Fibroblast of upper back skin (primary cell): Measurements from ENCODE around the gene NRL.
A peak's percentile ranks its signal among the peaks of the same experiment; 100 is the strongest.
"Not testable (repeated sequence)": the region's sequence is repeated elsewhere in the genome, so short reads cannot be mapped to it uniquely, and the experiment has no call there.

Experiments used
- DNase-seq: peaks from one replicate; pipeline ENCODE4 v3.0.0-alpha.2; 2013

NRL gene

DNA sequence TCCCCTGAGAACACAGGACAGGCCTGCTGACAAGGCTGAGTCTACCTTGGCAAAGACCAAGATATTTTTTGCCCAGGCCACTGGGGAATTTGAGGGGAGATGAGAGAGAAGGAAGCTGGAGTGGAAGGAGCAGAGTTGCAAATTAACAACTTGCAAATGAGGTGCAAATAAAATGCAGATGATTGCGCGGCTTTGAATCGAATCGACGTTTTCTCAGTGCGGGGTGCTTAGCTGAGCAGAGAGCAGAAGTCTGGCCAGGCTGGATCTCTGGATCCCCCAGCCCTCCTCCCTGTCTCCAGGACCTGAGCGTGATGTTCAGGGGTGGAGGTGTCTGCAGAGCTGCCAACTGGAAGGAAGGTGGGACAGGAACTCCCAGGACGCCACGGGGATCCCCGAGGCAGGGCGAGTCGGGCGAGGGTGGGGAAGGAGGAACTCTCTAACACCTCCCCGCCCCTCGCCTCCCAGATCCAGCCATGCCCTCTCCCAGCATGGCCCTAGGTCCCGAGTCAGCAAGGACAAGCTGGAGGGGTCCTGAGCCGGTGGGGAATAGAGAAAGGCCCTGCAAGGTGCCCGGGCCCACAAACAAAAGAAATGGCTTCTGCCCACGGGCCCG lies 63.5 kb downstream of the NRL start:
- DNase-seq, result no peak

DNA sequence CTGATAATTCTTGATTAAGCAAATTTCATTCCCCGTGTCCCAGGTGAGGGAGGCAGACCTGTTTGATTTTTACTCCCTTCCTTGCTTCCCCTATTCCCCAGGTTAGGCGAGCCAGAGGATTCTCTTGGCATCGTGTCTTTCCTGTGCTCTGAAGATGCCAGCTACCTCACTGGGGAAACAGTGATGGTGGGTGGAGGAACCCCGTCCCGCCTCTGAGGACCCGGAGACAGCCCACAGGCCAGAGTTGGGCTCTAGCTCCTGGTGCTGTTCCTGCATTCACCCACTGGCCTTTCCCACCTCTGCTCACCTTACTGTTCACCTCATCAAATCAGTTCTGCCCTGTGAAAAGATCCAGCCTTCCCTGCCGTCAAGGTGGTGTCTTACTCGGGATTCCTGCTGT lies 64.0 kb downstream of the NRL start:
- DNase-seq, result not testable (repeated sequence)

GRCh38 chr14:24049002-24049401 lies 65.7 kb downstream of the NRL start:
- not testable (repeated sequence) for DNase-seq

GRCh38 chr14:24042746-24043145 lies 72.0 kb downstream of the NRL start:
- no peak for DNase-seq

DNA sequence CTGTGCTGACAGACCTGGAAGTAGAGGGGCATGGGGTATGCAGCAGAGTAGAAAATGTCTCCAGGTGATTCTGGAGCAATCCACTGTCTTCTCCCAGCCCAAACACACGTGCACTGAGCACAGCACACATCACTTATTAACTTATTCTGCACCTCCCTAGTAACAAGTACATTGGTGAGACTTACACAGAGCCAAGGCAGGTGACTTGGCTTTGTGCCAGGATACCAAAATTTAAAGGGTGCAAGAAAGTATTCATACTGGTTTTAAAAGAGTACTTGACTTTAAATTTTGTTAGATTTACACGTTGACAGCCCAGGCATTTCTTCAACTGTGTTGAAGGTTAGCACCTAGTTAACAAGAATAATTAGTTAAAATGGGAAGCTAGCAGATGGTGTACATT lies 74.1 kb downstream of the NRL start:
- DNase-seq, result no peak

DNA sequence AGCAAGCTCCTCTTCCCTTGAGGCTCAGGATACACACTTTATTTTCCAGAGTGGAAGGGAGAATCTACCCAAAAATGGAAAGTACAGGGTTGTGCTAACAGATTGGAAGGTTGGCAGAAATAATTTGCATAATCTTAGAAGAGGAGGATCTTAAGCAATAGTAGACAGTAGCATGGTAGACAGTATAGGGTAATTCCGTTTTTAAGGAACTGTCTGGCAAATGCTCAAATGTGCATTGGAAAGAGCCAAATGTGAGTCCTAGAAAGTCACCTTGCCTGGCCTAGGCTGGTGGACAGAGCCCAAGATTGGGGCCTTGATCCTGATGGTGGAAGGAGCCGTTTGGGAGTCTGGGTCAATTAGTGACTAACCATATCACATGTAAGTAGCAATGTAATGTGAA lies 76.1 kb downstream of the NRL start:
- DNase-seq, result no peak

DNA sequence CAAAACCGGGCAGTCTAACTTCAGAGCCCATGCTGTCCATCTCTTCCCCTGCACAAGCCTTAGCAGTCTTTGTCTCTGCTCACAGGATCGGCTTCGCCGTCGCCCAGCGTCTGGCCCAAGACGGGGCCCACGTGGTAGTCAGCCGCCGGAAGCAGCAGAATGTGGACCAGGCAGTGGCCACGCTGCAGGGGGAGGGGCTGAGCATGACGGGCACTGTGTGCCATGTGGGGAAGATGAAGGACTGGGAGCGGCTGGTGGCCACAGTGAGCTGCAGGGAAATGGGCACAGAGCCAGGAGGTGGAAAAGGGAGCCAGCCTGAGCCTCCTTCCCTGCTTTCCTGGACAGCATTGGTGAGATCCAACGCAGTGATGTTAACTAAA lies 77.1 kb downstream of the NRL start:
- no peak for DNase-seq

GRCh38 chr14:24036963-24037657 lies 77.6 kb downstream of the NRL start:
- not testable (repeated sequence) for DNase-seq

GRCh38 chr14:24036169-24036962 lies 78.4 kb downstream of the NRL start:
- DNase-seq, result peak; percentile 64

DNA sequence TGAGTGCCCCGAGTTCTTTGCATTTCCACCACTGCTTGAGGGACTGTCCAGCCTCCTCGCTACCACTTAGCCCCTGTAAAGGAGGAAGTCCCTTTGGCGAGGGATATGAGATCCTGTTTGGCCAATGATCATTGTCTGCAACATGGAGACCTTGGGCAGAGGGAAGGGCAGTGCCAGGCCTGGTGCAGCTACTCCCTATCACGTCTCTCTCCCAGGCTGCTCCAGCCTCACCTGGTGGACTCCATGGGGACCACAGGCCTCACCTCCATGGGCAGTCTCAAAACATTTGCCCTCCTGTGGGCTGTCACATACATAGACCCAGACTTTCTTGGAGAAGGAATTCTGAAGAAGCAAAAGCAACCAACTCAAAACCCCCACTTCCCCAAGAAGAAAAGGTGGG lies 79.0 kb downstream of the NRL start:
- not testable (repeated sequence) for DNase-seq

DNA sequence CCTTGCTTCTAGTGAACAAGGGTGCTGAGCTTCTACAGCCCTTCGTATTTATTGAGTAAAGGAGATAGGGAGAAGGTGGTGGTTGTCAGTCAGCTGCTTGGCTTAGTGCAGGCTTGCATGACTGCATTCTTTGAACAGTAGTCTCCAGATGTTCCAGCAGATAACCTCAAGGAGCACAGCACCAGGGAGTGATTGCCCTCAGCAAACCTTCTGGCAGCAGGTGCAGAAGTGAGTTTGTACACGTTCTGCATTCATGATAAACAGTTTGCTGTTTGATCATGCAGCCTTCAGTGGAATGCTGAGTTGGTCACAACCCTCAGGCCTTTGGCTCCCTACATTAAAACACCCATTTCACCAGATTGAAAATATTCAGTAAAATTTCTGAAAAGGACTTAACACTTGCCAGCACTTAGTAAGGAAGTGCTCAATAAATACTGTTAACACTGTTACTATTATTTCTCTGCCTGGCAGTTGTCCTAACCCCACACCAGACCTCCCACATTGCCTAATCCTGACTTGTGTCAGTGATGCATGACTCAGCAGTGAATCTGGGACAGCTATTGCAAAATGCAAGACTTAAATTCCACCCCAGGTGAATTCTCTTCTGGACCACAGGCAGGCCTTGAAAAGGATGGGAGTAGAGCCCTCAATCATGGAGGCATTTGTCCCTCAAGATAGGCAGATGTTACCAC lies 81.9 kb downstream of the NRL start:
- DNase-seq, result peak; percentile 90

DNA sequence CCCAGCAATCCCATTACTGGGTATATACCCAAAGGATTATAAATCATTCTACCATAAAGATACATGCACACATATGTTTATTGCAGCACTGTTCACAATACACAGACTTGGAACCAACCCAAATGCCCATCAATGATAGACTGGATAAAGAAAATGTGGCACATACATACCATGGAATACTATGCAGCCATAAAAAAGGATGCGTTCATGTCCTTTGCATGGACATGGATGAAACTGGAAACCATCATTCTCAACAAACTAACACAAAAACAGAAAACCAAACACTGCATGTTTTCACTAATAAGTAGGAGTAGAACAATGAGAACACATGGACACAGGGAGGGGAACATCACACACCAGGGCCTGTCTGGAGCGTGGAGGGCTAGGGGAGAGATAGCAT lies 83.4 kb downstream of the NRL start:
- DNase-seq, result not testable (repeated sequence)

GRCh38 chr14:24029687-24030086 lies 85.1 kb downstream of the NRL start:
- DNase-seq, result not testable (repeated sequence)
